ENCODE data around the gene ZNF280D. TPM values are rescaled to one million over a fixed set of nuclear protein-coding genes. Genes with fewer than 3 reads are reported as not detected.

The ZNF280D gene
- total RNA-seq, 1 experiment from 2014 or later = 25.3 TPM

DNA sequence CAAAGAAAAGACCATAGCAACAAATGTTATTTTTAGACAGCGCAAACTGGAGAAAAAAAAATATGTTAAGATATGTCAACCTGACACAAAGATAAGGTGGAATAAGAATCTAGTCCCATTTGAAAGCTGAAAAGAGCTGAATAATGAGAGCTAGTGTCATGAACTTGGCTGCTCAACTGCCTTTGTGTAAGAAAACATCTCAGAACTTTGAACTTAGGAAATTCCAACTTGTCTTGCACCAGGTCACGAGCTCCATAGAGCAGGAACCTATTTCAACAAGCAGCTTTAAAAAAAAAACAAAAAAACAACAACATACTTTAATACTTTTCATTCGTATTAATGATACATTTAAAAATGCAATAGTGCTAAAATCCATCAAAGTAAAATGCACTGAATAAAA, 79.5 kb downstream of the ZNF280D start:
- no peaks in the 10 kb centered on the region for H3K79me2 ChIP-seq (ENCODE audit: insufficient read depth, low read length)
- RAD21 ChIA-PET (ENCODE audit: low non-redundant PET in 1 of 2, low total read pairs in 2 of 2, uncharacterized antibody in 2 of 2, unreplicated experiment in 2 of 2) = no interaction called here
- ATAC-seq = no peak
- no peak for DNase-seq (ENCODE audit: low read depth, low spot score)
- H3K9me3 ChIP-seq (ENCODE audit: control insufficient read depth in 1 of 2, insufficient read depth in 1 of 2, low read depth in 1 of 2, low read length in 2 of 2) = no peaks in the 10 kb centered on the region
- no peaks in the 10 kb centered on the region for H3K4me1 ChIP-seq (ENCODE audit: control insufficient read depth in 1 of 2, insufficient read depth in 2 of 2, low read length in 2 of 2)
- no peak overlapping the region for H2AFZ ChIP-seq (ENCODE audit: low read depth, low read length, poor library complexity, severe bottlenecking)
- CTCF ChIA-PET = no interaction called here
- no peaks in the 10 kb centered on the region for H3K9me2 ChIP-seq (ENCODE audit: insufficient read depth)
- TF ChIP-seq EZH2 (IDR thresholded peaks at IDR 0.05) (no peak), TCF7L2 (IDR thresholded peaks at IDR 0.05; ENCODE audit: borderline replicate concordance, extremely low read depth, insufficient read depth, insufficient read length) (no peak), ZNF274 (IDR thresholded peaks at IDR 0.05; ENCODE audit: low read depth, low read length) (no peak), FOSL1 (IDR thresholded peaks at IDR 0.05; ENCODE audit: low read depth) (no peak)
- TF ChIP-seq, protein P1, sequence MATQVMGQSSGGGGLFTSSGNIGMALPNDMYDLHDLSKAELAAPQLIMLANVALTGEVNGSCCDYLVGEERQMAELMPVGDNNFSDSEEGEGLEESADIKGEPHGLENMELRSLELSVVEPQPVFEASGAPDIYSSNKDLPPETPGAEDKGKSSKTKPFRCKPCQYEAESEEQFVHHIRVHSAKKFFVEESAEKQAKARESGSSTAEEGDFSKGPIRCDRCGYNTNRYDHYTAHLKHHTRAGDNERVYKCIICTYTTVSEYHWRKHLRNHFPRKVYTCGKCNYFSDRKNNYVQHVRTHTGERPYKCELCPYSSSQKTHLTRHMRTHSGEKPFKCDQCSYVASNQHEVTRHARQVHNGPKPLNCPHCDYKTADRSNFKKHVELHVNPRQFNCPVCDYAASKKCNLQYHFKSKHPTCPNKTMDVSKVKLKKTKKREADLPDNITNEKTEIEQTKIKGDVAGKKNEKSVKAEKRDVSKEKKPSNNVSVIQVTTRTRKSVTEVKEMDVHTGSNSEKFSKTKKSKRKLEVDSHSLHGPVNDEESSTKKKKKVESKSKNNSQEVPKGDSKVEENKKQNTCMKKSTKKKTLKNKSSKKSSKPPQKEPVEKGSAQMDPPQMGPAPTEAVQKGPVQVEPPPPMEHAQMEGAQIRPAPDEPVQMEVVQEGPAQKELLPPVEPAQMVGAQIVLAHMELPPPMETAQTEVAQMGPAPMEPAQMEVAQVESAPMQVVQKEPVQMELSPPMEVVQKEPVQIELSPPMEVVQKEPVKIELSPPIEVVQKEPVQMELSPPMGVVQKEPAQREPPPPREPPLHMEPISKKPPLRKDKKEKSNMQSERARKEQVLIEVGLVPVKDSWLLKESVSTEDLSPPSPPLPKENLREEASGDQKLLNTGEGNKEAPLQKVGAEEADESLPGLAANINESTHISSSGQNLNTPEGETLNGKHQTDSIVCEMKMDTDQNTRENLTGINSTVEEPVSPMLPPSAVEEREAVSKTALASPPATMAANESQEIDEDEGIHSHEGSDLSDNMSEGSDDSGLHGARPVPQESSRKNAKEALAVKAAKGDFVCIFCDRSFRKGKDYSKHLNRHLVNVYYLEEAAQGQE (IDR thresholded peaks at IDR 0.05; ENCODE audit: low read depth) = no peak
- H4K20me1 ChIP-seq (ENCODE audit: insufficient read depth) = no peaks in the 10 kb centered on the region
- POLR2A ChIA-PET = no interaction called here
- H3K27me3 ChIP-seq (ENCODE audit: insufficient read depth, low read length) = no peaks in the 10 kb centered on the region
- no peak overlapping the region for H3K9ac ChIP-seq (ENCODE audit: low read length)
- H3K4me2 ChIP-seq (ENCODE audit: low read length) = no peak overlapping the region
- intact Hi-C loops (cut with micrococcal nuclease) = no loop called here
- no peak overlapping the region for H3K4me3 ChIP-seq (replicated peaks in 1 of 2; ENCODE audit: low read depth in 1 of 2, low read length in 2 of 2)
- BruUV-seq (replicated peaks) = no TSS peak
- no peaks in the 10 kb centered on the region; a peak in 1 of 4 replicates for H3K36me3 ChIP-seq (ENCODE audit: control insufficient read depth in 1 of 2, insufficient read depth in 2 of 2, low read length in 2 of 2)
- no peak overlapping the region for H3K27ac ChIP-seq (ENCODE audit: low read depth, low read length)

- Histone ChIP-seq H3K9ac (ENCODE audit: low read length) (no peak overlapping the region), H3K27me3 (ENCODE audit: insufficient read depth, low read length) (no peaks in the 10 kb centered on the region), H3K27ac (ENCODE audit: low read depth, low read length) (no peak overlapping the region), H3K4me3 (replicated peaks in 1 of 2; ENCODE audit: low read depth in 1 of 2, low read length in 2 of 2) (no peak overlapping the region), H3K9me3 (ENCODE audit: control insufficient read depth in 1 of 2, insufficient read depth in 1 of 2, low read depth in 1 of 2, low read length in 2 of 2) (no peaks in the 10 kb centered on the region), H2AFZ (ENCODE audit: low read depth, low read length, poor library complexity, severe bottlenecking) (no peak overlapping the region), H3K79me2 (ENCODE audit: insufficient read depth, low read length) (no peaks in the 10 kb centered on the region), H3K36me3 (ENCODE audit: control insufficient read depth in 1 of 2, insufficient read depth in 2 of 2, low read length in 2 of 2) (no peaks in the 10 kb centered on the region; a peak in 1 of 4 replicates), H3K9me2 (ENCODE audit: insufficient read depth) (no peaks in the 10 kb centered on the region), H3K4me2 (ENCODE audit: low read length) (no peak overlapping the region), H3K4me1 (ENCODE audit: control insufficient read depth in 1 of 2, insufficient read depth in 2 of 2, low read length in 2 of 2) (no peaks in the 10 kb centered on the region), H4K20me1 (ENCODE audit: insufficient read depth) (no peaks in the 10 kb centered on the region)
- intact Hi-C loops (cut with micrococcal nuclease) = no loop called here
- no peak for TF ChIP-seq JUND (IDR thresholded peaks at IDR 0.05)
- TF ChIP-seq ZNF274 (IDR thresholded peaks at IDR 0.05; ENCODE audit: low read depth, low read length) = no peak
- TF ChIP-seq EZH2phosphoT487 (IDR thresholded peaks at IDR 0.05; ENCODE audit: borderline replicate concordance) = no peak
- no peak for TF ChIP-seq ZFX (IDR thresholded peaks at IDR 0.05)
- no peak for TF ChIP-seq POLR2AphosphoS5 (IDR thresholded peaks at IDR 0.05; ENCODE audit: low read depth, low read length)
- TF ChIP-seq ELF1 (IDR thresholded peaks at IDR 0.05; ENCODE audit: borderline replicate concordance, low read depth) = no peak
- TF ChIP-seq, protein P1 (IDR thresholded peaks at IDR 0.05; ENCODE audit: low read depth) = no peak
- TF ChIP-seq CBX3 (IDR thresholded peaks at IDR 0.05; ENCODE audit: low read depth) = no peak
- TF ChIP-seq TCF7L2 (IDR thresholded peaks at IDR 0.05; ENCODE audit: borderline replicate concordance, extremely low read depth, insufficient read depth, insufficient read length) = no peak
- TF ChIP-seq, protein P2, sequence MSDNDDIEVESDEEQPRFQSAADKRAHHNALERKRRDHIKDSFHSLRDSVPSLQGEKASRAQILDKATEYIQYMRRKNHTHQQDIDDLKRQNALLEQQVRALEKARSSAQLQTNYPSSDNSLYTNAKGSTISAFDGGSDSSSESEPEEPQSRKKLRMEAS (IDR thresholded peaks at IDR 0.05) = no peak
- TF ChIP-seq FOSL1 (IDR thresholded peaks at IDR 0.05; ENCODE audit: low read depth) = no peak
- no peak for TF ChIP-seq EGR1 (IDR thresholded peaks at IDR 0.05; ENCODE audit: low read depth)
- no peak for TF ChIP-seq SP1 (IDR thresholded peaks at IDR 0.05; ENCODE audit: low read depth)
- no peak for TF ChIP-seq EZH2 (IDR thresholded peaks at IDR 0.05)
- ChIA-PET RAD21 (ENCODE audit: low non-redundant PET in 1 of 2, low total read pairs in 2 of 2, uncharacterized antibody in 2 of 2, unreplicated experiment in 2 of 2) (no interaction called here), CTCF (no interaction called here), POLR2A (no interaction called here)
- DNase-seq (ENCODE audit: low read depth, low spot score) = no peak
- BruUV-seq (replicated peaks) = no TSS peak
- ATAC-seq = no peak
Observed at GRCh38 chr15:56653107-56653506, 80.2 kb downstream of the ZNF280D start.
